HG03342 (cell line): ENCODE data around the gene ZC3H18.
A peak's percentile ranks its signal among the peaks of the same experiment; 100 is the strongest.
"Not testable (repeated sequence)": the region's sequence is repeated elsewhere in the genome, so short reads cannot be mapped to it uniquely, and the experiment has no call there.

Source experiments
- ATAC-seq: cut with Tn5 transposase; IDR thresholded peaks from one replicate; pipeline ENCODE4 v1.9.1; 2021; ENCODE audit warnings: mild to moderate bottlenecking, moderate library complexity; ENCODE audit not compliant: unreplicated experiment

Gene ZC3H18

GRCh38 chr16:88651989-88652761, 82.0 kb downstream of the ZC3H18 start:
- ATAC-seq = no peak

GRCh38 chr16:88652762-88653063, 82.5 kb downstream of the ZC3H18 start:
- ATAC-seq = no peak

- no peak for ATAC-seq
These were observed 82.9 kb downstream of the ZC3H18 start for GRCh38 chr16:88653101-88653500.

- ATAC-seq = no peak
These were observed 83.6 kb downstream of the ZC3H18 start for GRCh38 chr16:88653596-88654362.

- ATAC-seq = no peak
These were observed 84.3 kb downstream of the ZC3H18 start for GRCh38 chr16:88654363-88655052.

GRCh38 chr16:88655053-88655732, 85.0 kb downstream of the ZC3H18 start:
- no peak for ATAC-seq

- ATAC-seq = no peak
These were observed 85.6 kb downstream of the ZC3H18 start for GRCh38 chr16:88655733-88656281.

- no peak for ATAC-seq
These were observed 86.2 kb downstream of the ZC3H18 start for GRCh38 chr16:88656291-88656980.

GRCh38 chr16:88657371-88657770, 87.2 kb downstream of the ZC3H18 start:
- ATAC-seq = no peak

GRCh38 chr16:88658714-88659113, 88.5 kb downstream of the ZC3H18 start:
- ATAC-seq = no peak

- no peak for ATAC-seq
These were observed 89.0 kb downstream of the ZC3H18 start for GRCh38 chr16:88659160-88659559.

GRCh38 chr16:88661468-88661867, 91.3 kb downstream of the ZC3H18 start:
- ATAC-seq = no peak

GRCh38 chr16:88662222-88662842, 92.1 kb downstream of the ZC3H18 start:
- no peak for ATAC-seq

- ATAC-seq = peak; percentile 92
These were observed 92.8 kb downstream of the ZC3H18 start, which contains the start of gene MVD for GRCh38 chr16:88662843-88663606. MVD (minus strand) TSS chr16:88663091; CDS start chr16:88663080, 11 bp downstream.

GRCh38 chr16:88665148-88665547, 94.9 kb downstream of the ZC3H18 start:
- ATAC-seq = no peak

- no peak for ATAC-seq
These were observed 95.4 kb downstream of the ZC3H18 start for GRCh38 chr16:88665570-88665969.

- no peak for ATAC-seq
These were observed 97.3 kb downstream of the ZC3H18 start for GRCh38 chr16:88667461-88667860.

- ATAC-seq = not testable (repeated sequence)
These were observed 99.3 kb downstream of the ZC3H18 start for GRCh38 chr16:88669493-88669892.

- ATAC-seq = no peak
These were observed 99.8 kb downstream of the ZC3H18 start for GRCh38 chr16:88669980-88670379.
